HUES6 (cell line): ENCODE results near the gene ZDHHC17.
A peak's percentile ranks its signal among the peaks of the same experiment; 100 is the strongest.

Source experiments
- H3K27ac ChIP-seq: 2 replicates; pipeline ENCODE4 v1.7.0; 2013; ENCODE audit warnings: low read depth, mild to moderate bottlenecking, low read length, inconsistent platforms
- H3K27me3 ChIP-seq: 2 replicates; pipeline ENCODE4 v1.6.1; 2013; ENCODE audit warnings: low read length; ENCODE audit not compliant: control insufficient read depth, insufficient read depth
- H3K36me3 ChIP-seq: 2 replicates; pipeline ENCODE4 v1.6.1; 2013; ENCODE audit warnings: low read length; ENCODE audit not compliant: control insufficient read depth, insufficient read depth
- H3K4me1 ChIP-seq: 2 replicates; pipeline ENCODE4 v1.6.1; 2013; ENCODE audit warnings: low read length; ENCODE audit not compliant: control insufficient read depth, insufficient read depth
- H3K4me3 ChIP-seq: 2 replicates; pipeline ENCODE4 v1.5.1; 2013; ENCODE audit warnings: low read depth, low read length
- H3K9ac ChIP-seq: one replicate; pipeline ENCODE4 v1.6.1; 2013; ENCODE audit warnings: mild to moderate bottlenecking, low read length
- H3K9me3 ChIP-seq: 2 replicates; pipeline ENCODE4 v1.6.1; 2013; ENCODE audit warnings: low read depth, low read length; ENCODE audit not compliant: control insufficient read depth, insufficient read depth

Gene ZDHHC17

DNA sequence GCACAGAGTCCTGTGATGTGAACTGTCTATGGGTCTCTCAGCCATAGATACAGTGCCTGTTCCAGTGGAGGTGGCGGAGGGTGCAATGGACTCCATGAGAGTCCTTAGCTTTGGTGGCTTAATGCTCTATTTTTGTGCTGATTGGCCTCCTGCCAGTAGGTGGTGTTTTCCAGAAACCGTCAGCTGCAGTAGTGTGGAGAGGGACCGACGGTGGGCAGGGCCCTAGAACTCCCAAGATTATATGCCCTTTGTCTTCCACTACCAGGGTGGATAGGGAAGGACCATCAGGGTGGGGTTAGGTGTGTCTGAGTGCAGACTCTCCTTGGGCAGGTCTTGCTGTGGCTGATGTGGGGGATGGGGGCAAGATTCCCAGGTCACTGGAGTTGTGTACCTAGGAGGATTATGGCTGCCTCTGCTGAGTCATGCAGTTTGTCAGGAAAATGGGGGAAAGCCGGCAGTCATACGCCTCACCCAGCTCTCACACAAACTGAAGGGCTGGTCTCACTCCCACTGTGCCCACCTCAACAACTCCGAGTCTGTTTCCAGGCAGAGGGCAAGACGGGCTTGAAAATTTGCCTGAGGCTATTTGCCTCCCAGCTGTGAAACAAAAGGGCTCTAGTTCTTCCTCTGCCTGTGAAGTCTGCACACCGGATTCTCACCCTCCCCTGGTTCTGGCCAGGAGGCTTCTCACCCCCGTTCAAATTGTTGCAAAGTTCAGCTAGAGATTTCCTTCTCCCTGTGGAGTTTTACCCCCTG is 24.9 kb upstream of the ZDHHC17 start:
- Histone ChIP-seq H3K9ac (peak overlapping the region; percentile 45), H3K9me3 (peaks cover 21% of the 10 kb centered on the region), H3K4me3 (peak overlapping the region; percentile 6; the same call in 1 of the 2 replicates), H3K27me3 (no peaks in the 10 kb centered on the region), H3K27ac (no peak overlapping the region; the same call in 1 of the 2 replicates), H3K36me3 (no peaks in the 10 kb centered on the region), H3K4me1 (no peaks in the 10 kb centered on the region; the same call in 1 of the 2 replicates)

GRCh38 chr12:76739896-76740295 is 24.0 kb upstream of the ZDHHC17 start:
- Histone ChIP-seq H3K36me3 (no peaks in the 10 kb centered on the region), H3K9me3 (peaks cover 17% of the 10 kb centered on the region), H3K4me1 (no peaks in the 10 kb centered on the region; the same call in 1 of the 2 replicates), H3K27me3 (no peaks in the 10 kb centered on the region), H3K9ac (no peak overlapping the region), H3K27ac (no peak overlapping the region), H3K4me3 (no peak overlapping the region)

- H3K4me3 ChIP-seq, result no peak overlapping the region
- no peak overlapping the region for H3K9ac ChIP-seq
- H3K4me1 ChIP-seq, result no peaks in the 10 kb centered on the region; the same call in 1 of the 2 replicates
- peaks cover 17% of the 10 kb centered on the region for H3K9me3 ChIP-seq
- no peaks in the 10 kb centered on the region for H3K27me3 ChIP-seq
- H3K27ac ChIP-seq, result no peak overlapping the region
- no peaks in the 10 kb centered on the region for H3K36me3 ChIP-seq
Observed at GRCh38 chr12:76740501-76740900, 23.4 kb upstream of the ZDHHC17 start.

DNA sequence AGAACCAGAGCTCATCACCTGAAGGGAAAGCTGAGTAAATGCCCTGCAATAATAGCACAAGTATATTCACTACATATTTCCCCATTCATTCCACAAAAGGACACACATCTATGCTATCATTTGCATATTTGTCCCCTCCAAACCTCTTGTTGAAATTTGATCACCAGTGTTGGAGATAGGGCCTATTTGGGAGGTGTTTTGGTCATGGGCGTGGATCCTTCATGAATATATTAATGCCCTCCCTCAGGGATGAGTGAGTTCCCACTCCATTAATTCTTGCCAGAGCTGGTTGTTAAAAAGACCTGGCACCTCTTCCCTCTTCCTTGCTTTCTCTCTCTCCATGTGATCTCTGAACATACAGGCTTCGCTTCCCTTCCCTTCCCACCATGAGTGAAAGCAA is 18.6 kb upstream of the ZDHHC17 start:
- H3K4me1 ChIP-seq, result no peaks in the 10 kb centered on the region
- no peaks in the 10 kb centered on the region for H3K36me3 ChIP-seq
- no peak overlapping the region for H3K4me3 ChIP-seq
- no peak overlapping the region for H3K9ac ChIP-seq
- no peak overlapping the region for H3K27ac ChIP-seq
- H3K27me3 ChIP-seq, result no peaks in the 10 kb centered on the region
- H3K9me3 ChIP-seq, result no peaks in the 10 kb centered on the region

- Histone ChIP-seq H3K9me3 (no peaks in the 10 kb centered on the region), H3K27me3 (no peaks in the 10 kb centered on the region), H3K9ac (no peak overlapping the region), H3K4me3 (no peak overlapping the region), H3K36me3 (no peaks in the 10 kb centered on the region), H3K27ac (no peak overlapping the region), H3K4me1 (no peaks in the 10 kb centered on the region)
Observed at GRCh38 chr12:76746516-76746915, 17.4 kb upstream of the ZDHHC17 start.

DNA sequence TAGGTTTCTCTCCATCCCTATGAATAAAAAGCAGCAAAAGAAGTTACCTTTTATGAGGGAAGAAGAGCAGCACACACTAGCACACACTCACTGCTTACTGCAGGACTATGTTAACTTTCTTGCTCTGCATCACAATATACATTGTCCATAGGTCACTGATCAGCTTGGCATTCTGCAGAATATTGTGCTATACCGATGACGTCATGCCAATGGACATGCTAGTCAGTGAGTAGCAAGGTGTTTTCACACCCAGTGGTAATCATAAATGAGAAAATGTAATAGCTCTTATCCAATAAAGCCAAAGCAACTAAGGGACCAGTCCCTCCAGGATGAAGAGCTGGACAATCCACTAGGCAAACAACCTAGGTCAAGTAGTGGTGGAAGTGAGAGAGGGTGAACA is 16.7 kb upstream of the ZDHHC17 start:
- Histone ChIP-seq H3K9ac (no peak overlapping the region), H3K27me3 (no peaks in the 10 kb centered on the region), H3K36me3 (no peaks in the 10 kb centered on the region), H3K4me3 (no peak overlapping the region), H3K9me3 (no peaks in the 10 kb centered on the region), H3K27ac (no peak overlapping the region), H3K4me1 (no peaks in the 10 kb centered on the region)

GRCh38 chr12:76755829-76756379 is 8.0 kb upstream of the ZDHHC17 start:
- Histone ChIP-seq H3K27me3 (no peaks in the 10 kb centered on the region), H3K4me1 (no peaks in the 10 kb centered on the region), H3K9me3 (no peaks in the 10 kb centered on the region), H3K27ac (no peak overlapping the region), H3K9ac (no peak overlapping the region), H3K36me3 (no peaks in the 10 kb centered on the region), H3K4me3 (no peak overlapping the region)

GRCh38 chr12:76757694-76758093 is 6.2 kb upstream of the ZDHHC17 start:
- H3K4me3 ChIP-seq, result no peak overlapping the region
- H3K36me3 ChIP-seq, result no peaks in the 10 kb centered on the region
- peaks cover 5% of the 10 kb centered on the region for H3K4me1 ChIP-seq
- H3K9ac ChIP-seq, result no peak overlapping the region
- H3K27ac ChIP-seq, result no peak overlapping the region
- no peaks in the 10 kb centered on the region for H3K9me3 ChIP-seq
- no peaks in the 10 kb centered on the region for H3K27me3 ChIP-seq

DNA sequence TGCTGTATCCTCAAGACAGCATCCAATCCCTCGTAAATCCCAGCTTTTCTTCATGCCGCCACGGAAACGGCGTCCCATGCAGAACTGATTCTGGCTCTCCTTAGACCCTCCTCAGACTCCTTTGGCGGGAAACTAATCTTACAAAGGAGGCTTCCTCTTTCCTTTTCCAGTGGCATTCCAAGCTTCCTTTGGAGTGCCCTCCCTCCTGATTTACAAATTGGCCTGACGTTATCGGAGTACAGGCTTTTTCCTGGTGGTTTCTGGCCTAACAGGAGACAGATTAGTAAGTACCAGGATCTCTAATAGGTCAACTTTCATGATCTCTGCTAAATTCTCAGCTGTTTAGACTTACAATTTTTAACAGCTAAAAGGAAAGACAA is 1.3 kb upstream of the ZDHHC17 start:
- Histone ChIP-seq H3K4me1 (peaks cover 13% of the 10 kb centered on the region), H3K9me3 (no peaks in the 10 kb centered on the region), H3K4me3 (peak overlapping the region; percentile 90), H3K9ac (peak overlapping the region; percentile 94), H3K27ac (peak overlapping the region; percentile 94; the same call in 1 of the 2 replicates), H3K27me3 (no peaks in the 10 kb centered on the region), H3K36me3 (no peaks in the 10 kb centered on the region)

- H3K9ac ChIP-seq, result peak overlapping the region; percentile 91
- peaks cover 15% of the 10 kb centered on the region for H3K4me1 ChIP-seq
- no peaks in the 10 kb centered on the region for H3K27me3 ChIP-seq
- peak overlapping the region; percentile 90 for H3K4me3 ChIP-seq
- H3K9me3 ChIP-seq, result no peaks in the 10 kb centered on the region
- H3K27ac ChIP-seq, result peak overlapping the region; percentile 94
- H3K36me3 ChIP-seq, result no peaks in the 10 kb centered on the region
Observed at GRCh38 chr12:76764856-76765255, 941 bp downstream of the ZDHHC17 start.

DNA sequence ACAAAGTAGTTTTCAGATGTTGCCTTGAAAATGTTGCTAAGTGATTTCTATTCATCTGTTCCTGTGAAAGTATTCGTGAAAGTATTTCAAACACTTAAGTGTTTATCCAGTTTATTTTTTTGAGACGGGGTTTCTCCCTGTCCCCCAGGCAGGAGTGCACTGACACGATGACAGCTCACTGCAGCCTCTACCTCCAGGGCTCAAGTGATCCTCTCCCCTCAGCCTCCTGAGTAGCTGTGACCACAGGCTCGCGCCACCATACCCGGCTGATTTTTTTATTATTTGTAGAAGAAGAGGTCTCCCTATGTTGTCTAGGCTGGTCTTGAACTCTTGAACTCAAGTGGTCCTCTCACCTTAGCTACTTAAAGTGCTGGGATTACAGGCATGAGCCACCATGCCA is 1.7 kb downstream of the ZDHHC17 start:
- no peak overlapping the region for H3K9ac ChIP-seq
- peak overlapping the region; percentile 90 for H3K4me3 ChIP-seq
- H3K4me1 ChIP-seq, result peaks cover 15% of the 10 kb centered on the region
- no peaks in the 10 kb centered on the region for H3K9me3 ChIP-seq
- no peaks in the 10 kb centered on the region for H3K36me3 ChIP-seq
- no peaks in the 10 kb centered on the region for H3K27me3 ChIP-seq
- no peak overlapping the region for H3K27ac ChIP-seq
